DOHH2 (cell line): Measurements from ENCODE around the gene ARID1B.

Experiments used
- H3F3A ChIP-seq: fragments of 200-600 bp; sonication (generic), shearing (Covaris generic); 2 replicates; pipeline ENCODE4 v1.6.0; 2016; ENCODE audit warnings: antibody characterized with exemption, mild to moderate bottlenecking; ENCODE audit not compliant: control insufficient read depth, insufficient read depth
- H3K27ac ChIP-seq: fragments of 200-600 bp; sonication (generic); 2 replicates; pipeline ENCODE4 v1.5.1; 2014; ENCODE audit warnings: low read depth, mild to moderate bottlenecking, low read length, moderate library complexity
- H3K27me3 ChIP-seq: fragments of 200-600 bp; sonication (generic); 2 replicates; pipeline ENCODE4 v1.6.1; 2014; ENCODE audit warnings: mild to moderate bottlenecking, low read length, mixed read lengths; ENCODE audit not compliant: control insufficient read depth
- H3K36me3 ChIP-seq: fragments of 200-600 bp; sonication (generic); 2 replicates; pipeline ENCODE4 v1.6.1; 2014; ENCODE audit warnings: mild to moderate bottlenecking, low read length, moderate library complexity, mixed read lengths; ENCODE audit not compliant: control insufficient read depth
- H3K4me1 ChIP-seq: fragments of 200-600 bp; sonication (generic); 2 replicates; pipeline ENCODE4 v1.6.1; 2014; ENCODE audit warnings: mild to moderate bottlenecking, low read length, mixed read lengths; ENCODE audit not compliant: control insufficient read depth
- H3K4me2 ChIP-seq: fragments of 200-600 bp; sonication (generic); 2 replicates; pipeline ENCODE4 v1.6.0; 2014; ENCODE audit warnings: mild to moderate bottlenecking, low read length, moderate library complexity
- H3K4me3 ChIP-seq: fragments of 200-600 bp; sonication (generic); 2 replicates; pipeline ENCODE4 v1.5.1; 2014; ENCODE audit warnings: mild to moderate bottlenecking, low read length, mixed read lengths
- H3K79me2 ChIP-seq: fragments of 200-600 bp; sonication (generic); 2 replicates; pipeline ENCODE4 v1.6.1; 2014; ENCODE audit warnings: mild to moderate bottlenecking, low read length, mixed read lengths; ENCODE audit not compliant: control insufficient read depth
- H3K9me2 ChIP-seq: fragments of 200-600 bp; sonication (generic); replicated peaks from 2 replicates; pipeline ENCODE4 v1.6.1; 2014; ENCODE audit warnings: mild to moderate bottlenecking, low read length, mixed read lengths; ENCODE audit not compliant: control insufficient read depth
- H3K9me3 ChIP-seq: fragments of 200-600 bp; sonication (generic); 2 replicates; pipeline ENCODE4 v1.6.1; 2014; ENCODE audit warnings: antibody characterized with exemption, low read length, mixed read lengths; ENCODE audit not compliant: control insufficient read depth, insufficient read depth
- H4K20me1 ChIP-seq: fragments of 200-600 bp; sonication (generic); 2 replicates; pipeline ENCODE4 v1.6.0; 2014; ENCODE audit warnings: low read depth, mild to moderate bottlenecking, antibody characterized with exemption, low read length, moderate library complexity; ENCODE audit not compliant: control insufficient read depth, insufficient read depth
- EZH2phosphoT487 ChIP-seq: fragments of 200-600 bp; sonication (generic); IDR thresholded peaks from 2 replicates; pipeline ENCODE4 v1.6.1; 2017; ENCODE audit warnings: borderline replicate concordance, mild to moderate bottlenecking, antibody characterized with exemption, low read length, moderate library complexity, mixed read lengths
- TF ChIP-seq, protein P1 (sequence below): fragments of 200-600 bp; sonication (generic); IDR thresholded peaks from one replicate; pipeline ENCODE4 v1.5.1; 2014; ENCODE audit warnings: antibody characterized with exemption, mild to moderate bottlenecking, low read depth, low read length; ENCODE audit not compliant: poor library complexity, severe bottlenecking

ARID1B gene

DNA sequence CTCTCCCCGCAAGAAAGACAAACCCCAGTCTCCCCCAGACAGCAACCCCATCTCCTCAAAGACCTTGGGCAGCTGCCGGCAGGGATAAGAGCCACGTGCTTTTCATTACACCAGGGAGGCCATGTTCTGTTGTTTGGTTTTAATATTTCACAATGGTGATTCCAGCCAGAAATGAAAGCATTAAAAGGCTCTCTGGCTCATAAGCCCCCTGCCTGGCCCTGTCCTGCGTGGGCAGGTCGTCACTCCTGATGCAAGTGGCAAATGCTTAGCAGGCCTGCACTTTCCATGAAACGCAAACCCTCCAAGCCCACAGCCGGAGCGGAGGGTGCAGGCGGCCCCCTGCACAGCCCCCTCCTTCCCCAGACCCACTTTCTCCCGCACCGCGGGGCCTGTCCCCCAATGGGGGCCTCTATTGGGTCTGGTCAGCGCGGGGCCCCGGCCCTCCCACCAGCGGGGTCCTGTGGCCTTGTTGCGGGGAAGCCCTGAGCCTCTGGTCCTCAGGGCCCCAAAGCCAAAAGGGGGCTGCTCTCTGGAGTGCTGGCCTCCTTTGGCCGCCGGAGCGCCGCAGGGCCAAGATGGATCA lies 469.0 kb downstream of the ARID1B start:
- TF ChIP-seq EZH2phosphoT487 = no peak
- TF ChIP-seq, protein P1, sequence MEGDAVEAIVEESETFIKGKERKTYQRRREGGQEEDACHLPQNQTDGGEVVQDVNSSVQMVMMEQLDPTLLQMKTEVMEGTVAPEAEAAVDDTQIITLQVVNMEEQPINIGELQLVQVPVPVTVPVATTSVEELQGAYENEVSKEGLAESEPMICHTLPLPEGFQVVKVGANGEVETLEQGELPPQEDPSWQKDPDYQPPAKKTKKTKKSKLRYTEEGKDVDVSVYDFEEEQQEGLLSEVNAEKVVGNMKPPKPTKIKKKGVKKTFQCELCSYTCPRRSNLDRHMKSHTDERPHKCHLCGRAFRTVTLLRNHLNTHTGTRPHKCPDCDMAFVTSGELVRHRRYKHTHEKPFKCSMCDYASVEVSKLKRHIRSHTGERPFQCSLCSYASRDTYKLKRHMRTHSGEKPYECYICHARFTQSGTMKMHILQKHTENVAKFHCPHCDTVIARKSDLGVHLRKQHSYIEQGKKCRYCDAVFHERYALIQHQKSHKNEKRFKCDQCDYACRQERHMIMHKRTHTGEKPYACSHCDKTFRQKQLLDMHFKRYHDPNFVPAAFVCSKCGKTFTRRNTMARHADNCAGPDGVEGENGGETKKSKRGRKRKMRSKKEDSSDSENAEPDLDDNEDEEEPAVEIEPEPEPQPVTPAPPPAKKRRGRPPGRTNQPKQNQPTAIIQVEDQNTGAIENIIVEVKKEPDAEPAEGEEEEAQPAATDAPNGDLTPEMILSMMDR = no peak
- H3K9me2 ChIP-seq = no peaks in the 10 kb centered on the region
- H3K4me2 ChIP-seq = no peak overlapping the region
- peaks cover 5% of the 10 kb centered on the region; the same call in 1 of the 2 replicates for H3K9me3 ChIP-seq
- peaks cover 19% of the 10 kb centered on the region for H3K27me3 ChIP-seq
- H3K4me1 ChIP-seq = no peaks in the 10 kb centered on the region
- no peaks in the 10 kb centered on the region for H4K20me1 ChIP-seq
- H3K4me3 ChIP-seq = no peak overlapping the region
- no peak overlapping the region for H3K27ac ChIP-seq
- H3K79me2 ChIP-seq = no peaks in the 10 kb centered on the region
- no peaks in the 10 kb centered on the region for H3K36me3 ChIP-seq
- H3F3A ChIP-seq = no peaks in the 10 kb centered on the region

DNA sequence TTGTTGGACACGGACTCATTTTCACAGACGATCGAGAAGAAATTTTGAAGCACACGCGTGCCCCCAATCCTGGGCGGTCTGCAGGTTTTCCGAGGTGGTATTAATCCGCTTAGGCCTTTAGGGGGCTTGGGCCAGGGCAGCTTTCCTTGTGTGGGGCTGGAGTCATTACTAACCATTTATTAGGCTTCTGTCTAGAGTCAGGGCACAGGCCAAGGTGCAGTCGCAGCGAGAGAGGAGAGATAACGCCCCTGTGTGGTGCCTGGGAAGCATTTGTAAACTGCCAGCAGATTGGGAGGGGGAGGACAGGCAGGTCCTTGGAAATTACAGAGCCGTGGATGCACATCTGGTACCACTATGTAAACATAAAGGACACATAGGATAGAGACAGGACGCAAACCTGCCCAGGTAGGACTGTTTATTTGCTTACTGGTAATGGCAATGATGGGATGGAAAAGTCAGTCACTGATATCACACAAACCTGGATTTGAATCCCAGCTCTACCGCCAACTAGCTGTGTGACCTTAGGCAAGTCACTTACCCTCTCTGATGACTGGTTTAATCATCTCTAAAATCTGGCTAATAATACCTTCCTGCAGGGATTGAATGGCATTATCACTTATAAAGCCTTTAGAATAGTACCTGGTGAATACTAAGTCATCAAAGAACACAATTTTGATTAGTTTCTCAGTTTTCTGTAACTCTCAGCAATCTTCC lies 469.8 kb downstream of the ARID1B start:
- Histone ChIP-seq H3K36me3 (no peaks in the 10 kb centered on the region), H4K20me1 (no peaks in the 10 kb centered on the region), H3K9me2 (no peaks in the 10 kb centered on the region), H3K27me3 (peaks cover 20% of the 10 kb centered on the region), H3K27ac (no peak overlapping the region), H3F3A (no peaks in the 10 kb centered on the region), H3K9me3 (peaks cover 5% of the 10 kb centered on the region; the same call in 1 of the 2 replicates), H3K79me2 (no peaks in the 10 kb centered on the region), H3K4me3 (no peak overlapping the region), H3K4me2 (no peak overlapping the region), H3K4me1 (no peaks in the 10 kb centered on the region)
- TF ChIP-seq EZH2phosphoT487 = no peak
- TF ChIP-seq, protein P1 = no peak

DNA sequence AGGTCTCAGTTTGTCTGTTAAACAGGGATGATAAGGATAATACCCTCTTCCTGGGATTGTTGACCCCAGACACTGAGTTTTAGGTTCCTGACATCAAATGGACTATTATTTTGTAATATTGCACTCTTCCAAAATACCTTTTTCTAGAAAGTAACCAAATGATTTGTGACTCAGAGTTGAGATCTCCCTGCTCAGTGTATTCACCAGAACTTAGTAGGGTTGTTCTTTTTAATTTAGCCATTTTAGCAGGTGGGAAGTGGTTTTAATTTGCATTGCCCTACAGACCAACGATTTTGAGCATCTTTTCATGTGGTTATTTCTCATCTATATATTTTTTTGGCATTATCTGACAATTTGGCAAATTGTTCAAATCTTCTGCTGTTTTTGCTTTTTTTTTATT lies 471.1 kb downstream of the ARID1B start:
- Histone ChIP-seq H3K36me3 (no peaks in the 10 kb centered on the region), H4K20me1 (no peaks in the 10 kb centered on the region), H3F3A (no peaks in the 10 kb centered on the region), H3K4me3 (no peak overlapping the region), H3K4me1 (no peaks in the 10 kb centered on the region), H3K4me2 (no peak overlapping the region), H3K27ac (no peak overlapping the region), H3K9me2 (no peaks in the 10 kb centered on the region), H3K79me2 (no peaks in the 10 kb centered on the region), H3K27me3 (peaks cover 9% of the 10 kb centered on the region), H3K9me3 (peaks cover 5% of the 10 kb centered on the region; the same call in 1 of the 2 replicates)
- TF ChIP-seq, protein P1 = no peak
- TF ChIP-seq EZH2phosphoT487 = no peak
